Gastroesophageal sphincter (tissue), 3 donors: ENCODE results near the gene MYL3.

Experiments
- POLR2A ChIP-seq, 2 donors: fragments of 450-650 bp; IDR thresholded peaks; one replicate each; pipeline ENCODE4 v1.6.1; 2017; ENCODE audit warnings: antibody characterized with exemption in 2 of 2, mild to moderate bottlenecking in 2 of 2, moderate library complexity in 1 of 2
- POLR2AphosphoS5 ChIP-seq: sonication (generic); formaldehyde crosslinking; IDR thresholded peaks from one replicate; pipeline ENCODE4 v1.6.1; 2017; ENCODE audit warnings: antibody characterized with exemption
- TF ChIP-seq, protein P1 (sequence below), 4 experiments: fragments of 200-600 bp in 2 of 4; fragments of 450-650 bp in 2 of 4; sonication (generic) in 1 of 4; IDR thresholded peaks; one replicate each; pipeline ENCODE4 v1.5.1; 2017 to 2019; ENCODE audit warnings: antibody characterized with exemption in 4 of 4, mild to moderate bottlenecking in 2 of 4, moderate library complexity in 2 of 4

DNA sequence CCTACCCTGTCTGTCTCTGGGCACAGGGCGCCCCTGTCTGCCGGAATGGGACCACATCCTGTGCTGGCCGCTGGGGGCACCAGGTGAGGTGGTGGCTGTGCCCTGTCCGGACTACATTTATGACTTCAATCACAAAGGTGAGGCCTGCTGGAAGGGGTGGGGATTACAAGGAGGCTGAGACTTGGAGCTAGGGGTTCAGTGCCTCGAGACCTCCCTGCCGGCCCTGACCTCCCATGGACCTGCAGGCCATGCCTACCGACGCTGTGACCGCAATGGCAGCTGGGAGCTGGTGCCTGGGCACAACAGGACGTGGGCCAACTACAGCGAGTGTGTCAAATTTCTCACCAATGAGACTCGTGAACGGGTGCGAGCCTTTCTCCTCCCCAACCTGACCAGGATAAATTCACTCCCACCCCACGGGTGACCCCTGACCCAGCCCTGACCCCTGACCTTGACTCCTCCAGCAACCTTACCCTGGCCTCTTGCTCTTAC, 34.6 kb upstream of the MYL3 start:
- TF ChIP-seq, protein P1, sequence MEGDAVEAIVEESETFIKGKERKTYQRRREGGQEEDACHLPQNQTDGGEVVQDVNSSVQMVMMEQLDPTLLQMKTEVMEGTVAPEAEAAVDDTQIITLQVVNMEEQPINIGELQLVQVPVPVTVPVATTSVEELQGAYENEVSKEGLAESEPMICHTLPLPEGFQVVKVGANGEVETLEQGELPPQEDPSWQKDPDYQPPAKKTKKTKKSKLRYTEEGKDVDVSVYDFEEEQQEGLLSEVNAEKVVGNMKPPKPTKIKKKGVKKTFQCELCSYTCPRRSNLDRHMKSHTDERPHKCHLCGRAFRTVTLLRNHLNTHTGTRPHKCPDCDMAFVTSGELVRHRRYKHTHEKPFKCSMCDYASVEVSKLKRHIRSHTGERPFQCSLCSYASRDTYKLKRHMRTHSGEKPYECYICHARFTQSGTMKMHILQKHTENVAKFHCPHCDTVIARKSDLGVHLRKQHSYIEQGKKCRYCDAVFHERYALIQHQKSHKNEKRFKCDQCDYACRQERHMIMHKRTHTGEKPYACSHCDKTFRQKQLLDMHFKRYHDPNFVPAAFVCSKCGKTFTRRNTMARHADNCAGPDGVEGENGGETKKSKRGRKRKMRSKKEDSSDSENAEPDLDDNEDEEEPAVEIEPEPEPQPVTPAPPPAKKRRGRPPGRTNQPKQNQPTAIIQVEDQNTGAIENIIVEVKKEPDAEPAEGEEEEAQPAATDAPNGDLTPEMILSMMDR (IDR thresholded peaks at IDR 0.05) = no peak
- no peak for TF ChIP-seq POLR2A (IDR thresholded peaks at IDR 0.05)
- no peak for TF ChIP-seq POLR2AphosphoS5
